ENCODE results near the gene AXDND1.

DNA sequence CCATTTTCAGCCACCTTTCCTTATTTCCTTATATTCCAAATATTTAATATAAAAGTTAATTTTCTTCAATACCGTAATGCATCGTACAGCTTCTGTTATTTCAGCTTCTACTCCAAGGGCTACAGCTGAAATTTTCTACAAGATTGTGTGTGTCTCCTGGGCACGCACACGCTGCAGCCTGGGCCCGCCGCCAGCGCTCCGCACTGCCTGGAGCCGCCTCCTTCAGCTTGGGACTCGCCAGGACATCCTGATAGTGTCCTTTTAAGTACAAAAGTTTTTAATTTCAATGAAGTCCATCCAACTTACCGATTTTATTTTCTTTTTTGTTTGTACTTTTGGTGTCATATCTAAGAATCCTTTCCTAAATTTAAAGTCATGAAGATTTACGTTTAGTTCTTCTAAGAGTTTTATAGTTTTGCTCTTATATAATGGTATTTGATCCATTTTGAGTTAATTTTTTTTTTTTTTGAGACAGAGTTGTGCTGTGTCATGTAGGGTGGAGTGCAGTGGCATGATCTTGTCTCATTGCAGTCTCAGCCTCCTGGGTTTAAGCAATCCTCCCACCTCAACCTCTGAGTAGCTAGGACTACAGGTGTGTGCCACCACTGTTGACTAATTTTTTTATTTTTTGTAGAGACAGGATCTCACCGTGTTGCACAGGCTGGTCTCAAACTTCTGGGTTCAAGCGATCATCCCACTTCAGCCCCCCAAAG, 82.8 kb downstream of the AXDND1 start:
- TF ChIP-seq, protein P1, sequence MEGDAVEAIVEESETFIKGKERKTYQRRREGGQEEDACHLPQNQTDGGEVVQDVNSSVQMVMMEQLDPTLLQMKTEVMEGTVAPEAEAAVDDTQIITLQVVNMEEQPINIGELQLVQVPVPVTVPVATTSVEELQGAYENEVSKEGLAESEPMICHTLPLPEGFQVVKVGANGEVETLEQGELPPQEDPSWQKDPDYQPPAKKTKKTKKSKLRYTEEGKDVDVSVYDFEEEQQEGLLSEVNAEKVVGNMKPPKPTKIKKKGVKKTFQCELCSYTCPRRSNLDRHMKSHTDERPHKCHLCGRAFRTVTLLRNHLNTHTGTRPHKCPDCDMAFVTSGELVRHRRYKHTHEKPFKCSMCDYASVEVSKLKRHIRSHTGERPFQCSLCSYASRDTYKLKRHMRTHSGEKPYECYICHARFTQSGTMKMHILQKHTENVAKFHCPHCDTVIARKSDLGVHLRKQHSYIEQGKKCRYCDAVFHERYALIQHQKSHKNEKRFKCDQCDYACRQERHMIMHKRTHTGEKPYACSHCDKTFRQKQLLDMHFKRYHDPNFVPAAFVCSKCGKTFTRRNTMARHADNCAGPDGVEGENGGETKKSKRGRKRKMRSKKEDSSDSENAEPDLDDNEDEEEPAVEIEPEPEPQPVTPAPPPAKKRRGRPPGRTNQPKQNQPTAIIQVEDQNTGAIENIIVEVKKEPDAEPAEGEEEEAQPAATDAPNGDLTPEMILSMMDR (IDR thresholded peaks at IDR 0.05; ENCODE audit: poor library complexity, severe bottlenecking): no peak
- TF ChIP-seq TAF1 (IDR thresholded peaks at IDR 0.05; ENCODE audit: low read depth): no peak

Measured in neural cell (in vitro differentiated cells).